CD4-positive, alpha-beta T cell (primary cell): ENCODE data around the gene MEAF6. TPM values are rescaled to one million over a fixed set of nuclear protein-coding genes. Genes with fewer than 3 reads are reported as not detected.

Source experiments
- ATAC-seq: fragments of 200-7000 bp; cut with Tn5 transposase; one replicate; pipeline ENCODE4 v1.10.0; 2022; ENCODE audit warnings: mild to moderate bottlenecking; ENCODE audit not compliant: poor library complexity
- CTCF ChIA-PET: fragments of 350-600 bp; sonication (Branson Sonifier 250); formaldehyde crosslinking; loops from one replicate; lab custom pipeline; 2021; ENCODE audit warnings: antibody characterized with exemption, inconsistent platforms; lab: Charles Lee
- POLR2A ChIA-PET: fragments of 350-600 bp; sonication (Branson Sonifier 250); formaldehyde crosslinking; loops from one replicate; lab custom pipeline; 2021; ENCODE audit warnings: antibody characterized with exemption, inconsistent platforms; lab: Charles Lee
- DNase-seq, 14 experiments: peaks; one replicate each; pipeline ENCODE4 v3.0.0-alpha.2; 2013 to 2020; ENCODE audit warnings: mixed read lengths in 2 of 14
- H3K27ac ChIP-seq, 2 donors: one replicate each; pipeline versions ENCODE4 v1.5.1 to v1.7.0; 2013; ENCODE audit warnings: low read length in 2 of 2, low read depth in 1 of 2, mild to moderate bottlenecking in 1 of 2
- H3K27me3 ChIP-seq, 2 experiments: 1 replicate in 1 of 2; 2 replicates in 1 of 2; pipeline versions ENCODE4 v1.6.1 to v1.7.0; 2013; ENCODE audit warnings: low read length in 2 of 2, control low read depth in 1 of 2, mild to moderate bottlenecking in 1 of 2, moderate library complexity in 1 of 2; ENCODE audit not compliant: insufficient read depth in 2 of 2, control insufficient read depth in 1 of 2
- H3K36me3 ChIP-seq: one replicate; pipeline ENCODE4 v1.6.1; 2013; ENCODE audit warnings: low read length, control low read depth; ENCODE audit not compliant: insufficient read depth
- H3K4me1 ChIP-seq: one replicate; pipeline ENCODE4 v1.6.1; 2013; ENCODE audit warnings: low read length, control low read depth; ENCODE audit not compliant: insufficient read depth
- H3K4me3 ChIP-seq: one replicate; pipeline ENCODE4 v1.5.1; 2013; ENCODE audit warnings: mild to moderate bottlenecking, low read length, moderate library complexity
- H3K9me3 ChIP-seq, 2 experiments: 1 replicate in 1 of 2; 2 replicates in 1 of 2; pipeline versions ENCODE4 v1.6.1 to v1.7.0; 2013; ENCODE audit warnings: low read length in 2 of 2, mild to moderate bottlenecking in 2 of 2, control low read depth in 1 of 2, moderate library complexity in 1 of 2; ENCODE audit not compliant: control insufficient read depth in 1 of 2, insufficient read depth in 1 of 2
- H3K27ac Mint-ChIP-seq: one replicate; pipeline ENCODE4 v1.8.0; 2020; ENCODE audit warnings: mixed read lengths
- H3K27me3 Mint-ChIP-seq: one replicate; pipeline ENCODE4 v1.8.0; 2021; ENCODE audit warnings: mixed read lengths
- H3K36me3 Mint-ChIP-seq: one replicate; pipeline ENCODE4 v1.8.0; 2021; ENCODE audit warnings: low read depth, mixed read lengths
- H3K4me1 Mint-ChIP-seq: one replicate; pipeline ENCODE4 v1.8.0; 2021; ENCODE audit warnings: low read depth, mixed read lengths
- H3K4me3 Mint-ChIP-seq: one replicate; pipeline ENCODE4 v1.8.0; 2020; ENCODE audit warnings: mild to moderate bottlenecking, mixed read lengths
- H3K9me3 Mint-ChIP-seq: one replicate; pipeline ENCODE4 v1.8.0; 2020; ENCODE audit warnings: mixed read lengths
- CTCF ChIP-seq: fragments of 200-600 bp; IDR thresholded peaks from one replicate; pipeline ENCODE4 v1.8.0; 2022; ENCODE audit warnings: antibody characterized with exemption, mild to moderate bottlenecking
- intact Hi-C, 2 experiments: fragments of 100-400 bp; cut with DNase I in 1 of 2; cut with micrococcal nuclease in 1 of 2; formaldehyde crosslinking; loops; one replicate each; pipeline versions ENCODE4 v1.15.1 to v1.9.0; 2023 to 2025; cut with DNase I, micrococcal nuclease
- total RNA-seq, 174 experiments: library from RNA in 2 of 174; stranded (reverse) in 2 of 174; gene quantifications; one replicate each; pipeline ENCODE4 v1.2.3 and lab custom pipeline; 2021 to 2026

The MEAF6 gene
- total RNA-seq, 2 experiments from 2014 or later, result 39.0 to 41.5 TPM

GRCh38 chr1:37482004-37482785 is 32.4 kb downstream of the MEAF6 start:
- peak overlapping the region; percentile 100 for H3K27ac Mint-ChIP-seq
- ChIA-PET POLR2A (interaction anchor here (1.4 kb wide), 1 partner anchor 32 kb away, joined by 4 read pairs; the partner anchor contains the start of gene MEAF6), CTCF (no interaction called here)
- no peaks in the 10 kb centered on the region for H3K27me3 ChIP-seq
- H3K27ac ChIP-seq, result peak overlapping the region; percentile 95 to 97
- peaks cover 51% of the 10 kb centered on the region for H3K4me1 Mint-ChIP-seq
- DNase-seq, result peak in 1 of 14 experiments; percentile 21
- peaks cover 81% of the 10 kb centered on the region for H3K36me3 Mint-ChIP-seq
- H3K36me3 ChIP-seq, result peaks cover 71% of the 10 kb centered on the region
- H3K27me3 Mint-ChIP-seq, result no peaks in the 10 kb centered on the region
- no peaks in the 10 kb centered on the region for H3K9me3 ChIP-seq
- peak overlapping the region; percentile 75 for H3K4me3 Mint-ChIP-seq
- intact Hi-C loops, result no loop called here
- H3K9me3 Mint-ChIP-seq, result no peaks in the 10 kb centered on the region
- peaks cover 65% of the 10 kb centered on the region for H3K4me1 ChIP-seq
- no peak for TF ChIP-seq CTCF
- no peak for ATAC-seq
- H3K4me3 ChIP-seq, result no peak overlapping the region

- Histone ChIP-seq H3K9me3 (no peaks in the 10 kb centered on the region), H3K4me1 (peaks cover 65% of the 10 kb centered on the region), H3K36me3 (peaks cover 77% of the 10 kb centered on the region), H3K4me3 (no peak overlapping the region), H3K27ac (peak overlapping the region; percentile 95 to 97), H3K27me3 (no peaks in the 10 kb centered on the region)
- peaks cover 80% of the 10 kb centered on the region for H3K36me3 Mint-ChIP-seq
- ATAC-seq, result no peak
- POLR2A ChIA-PET, result interaction anchor here (0.7 kb wide), 1 partner anchor 73 kb away, joined by 3 read pairs; the partner anchor contains the start of gene SNIP1
- H3K27ac Mint-ChIP-seq, result peak overlapping the region; percentile 100
- CTCF ChIA-PET, result interaction anchor here (1.1 kb wide), 1 partner anchor 33 kb away, joined by 3 read pairs; the partner anchor contains the start of gene MEAF6
- intact Hi-C loops, result no loop called here
- peaks cover 48% of the 10 kb centered on the region for H3K4me1 Mint-ChIP-seq
- H3K4me3 Mint-ChIP-seq, result peak overlapping the region; percentile 54
- peak in 4 of 14 experiments; percentile 4 to 45 (median 30) for DNase-seq
- no peak for TF ChIP-seq CTCF
- H3K27me3 Mint-ChIP-seq, result no peaks in the 10 kb centered on the region
- no peaks in the 10 kb centered on the region for H3K9me3 Mint-ChIP-seq
Measured at GRCh38 chr1:37481289-37482003, 33.1 kb downstream of the MEAF6 start.

DNA sequence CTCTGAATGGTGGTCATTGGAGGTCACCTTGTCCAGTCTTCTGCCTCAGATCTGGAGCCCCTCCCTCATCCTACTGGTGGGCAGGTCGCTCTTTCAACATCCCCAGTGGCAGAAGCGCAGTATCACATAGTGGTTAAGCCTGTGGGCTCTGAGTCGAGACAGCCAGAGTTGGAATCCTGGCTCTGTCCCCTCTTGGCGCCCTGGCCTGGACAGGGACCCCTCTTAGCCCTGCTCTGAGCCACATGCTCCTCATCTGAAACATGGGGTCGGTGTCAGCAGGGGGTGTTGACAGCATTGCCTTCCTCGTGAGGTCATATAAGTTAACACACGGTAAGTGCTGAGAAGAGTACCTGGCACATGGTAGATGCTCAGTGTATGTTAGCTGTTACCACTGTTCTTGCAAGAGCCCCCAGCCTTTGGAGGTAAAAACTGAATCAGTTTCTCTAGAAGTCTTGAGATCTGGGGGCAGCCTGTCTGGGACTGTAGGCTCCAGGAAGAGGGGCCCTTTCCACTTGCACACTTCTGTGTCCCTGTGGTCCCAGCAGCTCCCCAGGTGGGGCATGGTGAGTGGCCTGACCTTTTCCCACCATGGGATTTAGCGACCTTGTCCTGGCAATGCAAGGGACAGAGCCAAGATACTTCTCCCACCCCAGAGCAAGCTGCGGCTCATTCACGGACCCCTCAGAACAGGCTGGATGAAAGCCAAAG is 33.8 kb downstream of the MEAF6 start:
- H3K36me3 Mint-ChIP-seq, result peaks cover 88% of the 10 kb centered on the region
- ATAC-seq (no peak), DNase-seq (peak in 1 of 14 experiments; percentile 23)
- H3K27me3 ChIP-seq, result no peaks in the 10 kb centered on the region
- H3K27ac ChIP-seq, result peak overlapping the region; percentile 95 to 97
- CTCF ChIA-PET, result interaction anchor here (1.1 kb wide), 1 partner anchor 34 kb away, joined by 3 read pairs; the partner anchor contains the start of gene MEAF6
- peak overlapping the region; percentile 100 for H3K27ac Mint-ChIP-seq
- H3K4me1 ChIP-seq, result peaks cover 67% of the 10 kb centered on the region
- no peaks in the 10 kb centered on the region for H3K27me3 Mint-ChIP-seq
- POLR2A ChIA-PET, result interaction anchor here (0.7 kb wide), 1 partner anchor 73 kb away, joined by 3 read pairs; the partner anchor contains the start of gene SNIP1
- TF ChIP-seq CTCF, result no peak
- H3K9me3 ChIP-seq, result no peaks in the 10 kb centered on the region
- H3K4me3 ChIP-seq, result no peak overlapping the region
- peaks cover 52% of the 10 kb centered on the region for H3K4me1 Mint-ChIP-seq
- intact Hi-C loops, result no loop called here
- H3K36me3 ChIP-seq, result peaks cover 84% of the 10 kb centered on the region
- H3K9me3 Mint-ChIP-seq, result no peaks in the 10 kb centered on the region
- peak overlapping the region; percentile 62 for H3K4me3 Mint-ChIP-seq
